GM12878 (cell line): ENCODE measurements around the gene FAF1.

Experiments
- MXI1 ChIP-seq: fragments of 150-350 bp; IDR thresholded peaks from 2 replicates; pipeline ENCODE4 v1.6.1; 2011; ENCODE audit warnings: low read depth, mild to moderate bottlenecking, inconsistent platforms, low read length, improper control_type of control experiment
- POLR2AphosphoS5 ChIP-seq: IDR thresholded peaks from 2 replicates; pipeline ENCODE4 v1.6.1; 2011; ENCODE audit warnings: mild to moderate bottlenecking, low read length, inconsistent platforms
- RELA ChIP-seq: fragments of 450-650 bp; IDR thresholded peaks from 2 replicates; pipeline ENCODE4 v1.8.0; 2014; ENCODE audit warnings: borderline replicate concordance; ENCODE audit not compliant: partially characterized antibody

DNA sequence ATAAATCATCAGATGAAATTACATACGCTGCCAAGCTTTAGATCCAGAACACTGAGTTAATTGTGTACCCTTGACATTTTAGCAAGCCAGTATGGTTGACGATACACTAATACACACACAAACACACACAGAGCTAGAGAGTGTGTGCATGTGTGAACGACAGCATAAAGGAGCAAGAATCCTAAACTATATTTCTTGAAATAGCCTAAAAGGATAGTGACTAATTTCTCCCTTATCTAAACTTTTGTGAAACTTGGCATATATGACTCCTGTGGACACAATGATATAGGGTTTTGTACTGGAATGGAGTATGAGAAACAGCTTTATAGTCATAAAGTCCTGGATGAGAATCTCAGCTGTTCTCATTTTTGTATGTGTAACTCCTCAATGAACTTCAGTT lies 471.7 kb downstream of the FAF1 start:
- TF ChIP-seq MXI1 = no peak
- no peak for TF ChIP-seq RELA
- no peak for TF ChIP-seq POLR2AphosphoS5
